Muscle layer of duodenum (tissue), 2 donors: ENCODE data around the gene PARP16.

Experiments
- H3K27ac ChIP-seq: one replicate; pipeline ENCODE4 v1.7.0; 2013; ENCODE audit warnings: mild to moderate bottlenecking, low read length
- H3K27me3 ChIP-seq: one replicate; pipeline ENCODE4 v1.7.0; 2013; ENCODE audit warnings: low read depth, mild to moderate bottlenecking, control low read depth, low read length
- H3K36me3 ChIP-seq, 2 donors: one replicate each; pipeline ENCODE4 v1.7.0; 2013; ENCODE audit warnings: low read length in 2 of 2, control low read depth in 1 of 2, mild to moderate bottlenecking in 1 of 2; ENCODE audit not compliant: insufficient read depth in 2 of 2, control insufficient read depth in 1 of 2
- H3K4me1 ChIP-seq, 2 donors: one replicate each; pipeline ENCODE4 v1.7.0; 2013; ENCODE audit warnings: low read length in 2 of 2, mild to moderate bottlenecking in 2 of 2, control low read depth in 1 of 2, moderate library complexity in 1 of 2; ENCODE audit not compliant: insufficient read depth in 2 of 2, control insufficient read depth in 1 of 2
- H3K4me3 ChIP-seq, 2 donors: one replicate each; pipeline ENCODE4 v1.7.0; 2013; ENCODE audit warnings: low read length in 2 of 2, low read depth in 1 of 2, mild to moderate bottlenecking in 1 of 2
- H3K9me3 ChIP-seq, 2 donors: one replicate each; pipeline ENCODE4 v1.7.0; 2013; ENCODE audit warnings: low read length in 2 of 2, control low read depth in 1 of 2, mild to moderate bottlenecking in 1 of 2; ENCODE audit not compliant: control insufficient read depth in 1 of 2
- donor health status: healthy.

The PARP16 gene

DNA sequence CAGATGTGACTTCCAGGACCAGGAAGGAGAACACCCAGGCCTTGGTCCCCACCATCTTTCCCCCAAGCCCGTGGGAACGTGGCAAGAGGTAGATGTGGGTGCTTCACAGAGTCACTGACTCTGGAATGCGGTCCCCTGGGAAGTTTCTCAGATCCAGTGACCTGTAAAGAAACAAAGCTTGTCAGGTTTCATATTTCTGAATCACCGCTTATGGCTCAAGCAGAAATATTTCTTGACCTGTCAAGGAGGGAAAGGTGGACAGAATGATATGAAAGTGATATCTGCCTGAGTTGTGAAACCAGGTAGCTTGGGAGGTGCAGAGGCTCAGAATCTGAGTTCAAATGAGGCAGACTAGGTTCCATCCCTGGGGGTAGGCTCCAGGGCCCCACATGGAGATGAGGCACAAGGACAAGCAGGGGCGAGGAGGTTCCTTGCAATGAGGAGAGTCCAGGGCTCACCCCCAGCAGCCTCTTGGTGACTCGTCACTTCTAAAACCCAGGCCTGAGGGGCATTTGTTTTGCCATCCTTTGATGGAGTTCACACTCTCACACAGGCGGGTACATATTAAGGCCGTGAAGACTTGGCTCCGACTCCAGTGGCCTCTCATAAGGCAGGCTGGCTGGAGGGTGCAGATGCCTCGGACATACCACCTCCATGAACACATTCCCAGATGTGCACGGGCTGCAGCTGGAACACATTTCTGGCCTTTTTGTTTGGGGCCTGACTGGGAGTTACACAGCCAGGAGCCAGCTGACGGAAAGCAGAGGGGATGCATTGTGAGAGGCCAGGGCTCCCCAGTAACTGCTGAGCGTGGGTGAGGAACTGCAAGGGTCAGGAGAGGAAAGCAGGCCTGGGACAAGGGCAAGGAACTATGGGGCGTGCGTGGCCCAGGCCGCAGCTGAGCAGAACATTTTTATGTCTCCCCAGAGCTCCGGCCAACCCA is 76.7 kb downstream of the PARP16 start:
- Histone ChIP-seq H3K4me1 (peaks cover 0 to 34% of the 10 kb centered on the region in 2 donors), H3K27ac (peak overlapping the region; percentile 27), H3K4me3 (peak overlapping the region in 1 of 2 donors; percentile 15)

DNA sequence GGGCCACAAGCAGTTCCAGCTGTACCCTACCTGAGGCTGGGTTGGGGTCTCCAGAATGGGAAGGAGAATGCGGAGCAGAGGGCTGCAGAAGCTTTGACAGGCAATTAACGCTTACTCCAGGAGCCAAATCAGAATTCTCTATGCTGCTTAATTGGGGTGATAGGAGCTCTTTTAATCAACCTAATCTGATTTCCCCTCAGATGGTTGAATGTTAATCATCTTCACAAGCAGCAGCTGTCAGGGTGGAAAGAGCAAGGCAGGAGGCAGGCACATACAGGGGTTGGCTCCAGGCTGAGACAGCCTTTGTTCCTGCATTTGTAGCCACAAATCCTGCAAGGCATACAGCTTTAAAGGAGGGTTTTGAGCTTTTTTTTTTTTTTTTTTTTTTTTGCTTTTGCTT is 78.0 kb downstream of the PARP16 start:
- Histone ChIP-seq H3K4me1 (peaks cover 0 to 34% of the 10 kb centered on the region in 2 donors), H3K27me3 (no peaks in the 10 kb centered on the region), H3K9me3 (no peaks in the 10 kb centered on the region), H3K27ac (no peak overlapping the region), H3K36me3 (no peaks in the 10 kb centered on the region), H3K4me3 (no peak overlapping the region)

More for the DNA sequence above, 76.7 kb downstream of the PARP16 start:
- Histone ChIP-seq H3K36me3 (no peaks in the 10 kb centered on the region), H3K27me3 (no peaks in the 10 kb centered on the region), H3K9me3 (no peaks in the 10 kb centered on the region)
